Karpas-422 (cell line): ENCODE measurements around the gene RSBN1. TPM values are rescaled to one million over a fixed set of nuclear protein-coding genes. Genes with fewer than 3 reads are reported as not detected.
A peak's percentile ranks its signal among the peaks of the same experiment; 100 is the strongest.

Experiments
- DNase-seq: peaks from one replicate; pipeline ENCODE4 v3.0.0-alpha.2; 2015
- H2AFZ ChIP-seq: fragments of 200-600 bp; sonication (generic); 2 replicates; pipeline ENCODE4 v1.6.1; 2014; ENCODE audit warnings: antibody characterized with exemption, low read length, mixed read lengths
- H3K27ac ChIP-seq: fragments of 200-600 bp; sonication (generic); 2 replicates; pipeline ENCODE4 v1.5.1; 2014; ENCODE audit warnings: mild to moderate bottlenecking, low read length, moderate library complexity
- H3K27me3 ChIP-seq: fragments of 200-600 bp; sonication (generic); 2 replicates; pipeline ENCODE4 v1.6.1; 2014; ENCODE audit warnings: low read length, mixed read lengths
- H3K36me3 ChIP-seq: fragments of 200-600 bp; sonication (generic); 2 replicates; pipeline ENCODE4 v1.6.1; 2014; ENCODE audit warnings: low read length, mixed read lengths; ENCODE audit not compliant: insufficient read depth
- H3K4me1 ChIP-seq: fragments of 200-600 bp; sonication (generic); 2 replicates; pipeline ENCODE4 v1.6.1; 2014; ENCODE audit warnings: mild to moderate bottlenecking, low read length, mixed read lengths
- H3K4me2 ChIP-seq: fragments of 200-600 bp; sonication (generic); 2 replicates; pipeline ENCODE4 v1.6.1; 2014; ENCODE audit warnings: low read length, low read depth, mild to moderate bottlenecking; ENCODE audit not compliant: poor library complexity, severe bottlenecking
- H3K4me3 ChIP-seq: fragments of 200-600 bp; sonication (generic); 2 replicates; pipeline ENCODE4 v1.5.1; 2014; ENCODE audit warnings: mild to moderate bottlenecking, antibody characterized with exemption, low read length, mixed read lengths
- H3K79me2 ChIP-seq: fragments of 200-600 bp; sonication (generic); 2 replicates; pipeline ENCODE4 v1.6.1; 2014; ENCODE audit warnings: mild to moderate bottlenecking, low read length, mixed read lengths
- H3K9ac ChIP-seq: fragments of 200-600 bp; sonication (generic); 2 replicates; pipeline ENCODE4 v1.6.0; 2014; ENCODE audit warnings: low read length
- H3K9me2 ChIP-seq: fragments of 200-600 bp; sonication (generic), shearing (Covaris generic); replicated peaks from 2 replicates; pipeline ENCODE4 v1.6.0; 2014; ENCODE audit warnings: mild to moderate bottlenecking, low read length, moderate library complexity; ENCODE audit not compliant: insufficient read depth
- H3K9me3 ChIP-seq: fragments of 300-700, 200-600 bp; sonication (generic); 2 replicates; pipeline ENCODE4 v1.6.1; 2014; ENCODE audit warnings: low read length, mixed read lengths
- H4K20me1 ChIP-seq: fragments of 200-600 bp; sonication (generic); 2 replicates; pipeline ENCODE4 v1.6.1; 2014; ENCODE audit warnings: mild to moderate bottlenecking, antibody characterized with exemption, low read length, low read depth; ENCODE audit not compliant: insufficient read depth
- total RNA-seq: library from RNA; depleted of rRNA; stranded (reverse); fragments of >200 nt; shearing (Covaris generic); gene quantifications from 2 replicates; pipeline ENCODE4 v1.2.3, GENCODE V29; 2014; ENCODE audit warnings: low replicate concordance

The RSBN1 gene
- total RNA-seq, 1 experiment from 2014 or later = 23.2 TPM

DNA sequence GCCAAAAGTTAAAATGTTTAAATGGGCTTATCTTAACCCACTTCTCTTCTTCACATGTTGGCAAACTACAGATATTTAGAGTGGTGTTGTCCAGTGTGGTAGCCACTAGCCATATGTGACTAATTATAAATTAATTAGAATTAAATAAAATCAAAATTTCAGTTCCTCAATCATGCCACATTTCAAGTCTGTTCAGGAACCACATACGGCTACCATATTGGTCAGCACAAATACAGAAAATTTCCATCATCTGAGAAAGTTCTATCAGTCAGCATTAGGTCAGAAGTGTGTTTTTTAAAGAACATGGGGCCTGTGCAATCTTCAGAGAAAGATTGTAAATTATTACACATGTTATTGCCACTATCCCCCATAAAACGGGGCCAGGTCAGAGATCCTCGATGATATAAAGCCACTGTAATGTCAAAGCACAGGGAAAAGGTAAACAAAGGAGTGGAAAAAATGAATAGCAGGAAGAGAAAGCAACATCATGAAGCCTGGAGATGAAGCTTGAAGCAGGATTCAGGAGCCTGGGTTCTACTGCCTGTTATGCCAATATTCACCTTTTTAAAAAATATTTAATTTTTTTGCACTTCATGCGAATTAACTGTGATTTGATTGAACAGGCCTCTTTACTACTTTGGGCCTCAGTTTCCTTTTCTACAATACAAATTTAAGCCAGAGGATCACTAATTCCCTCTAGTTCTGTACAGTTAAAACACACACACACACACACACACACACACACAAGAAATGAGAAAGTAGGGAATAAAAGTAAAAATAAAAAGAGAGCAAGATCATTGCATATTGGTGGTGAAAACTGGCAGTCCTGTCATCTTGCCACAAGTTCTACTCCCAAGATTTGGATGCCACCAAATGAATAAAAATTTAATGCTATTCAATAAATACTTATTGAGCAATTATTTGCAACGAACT, 2.3 kb downstream of the RSBN1 start:
- peak overlapping the region; percentile 90 for H3K4me2 ChIP-seq
- H3K36me3 ChIP-seq = peaks cover 10% of the 10 kb centered on the region; the same call in 1 of the 2 replicates
- H2AFZ ChIP-seq = no peak overlapping the region
- 0 out of 2 replicates have a peak, but pooled peaks cover 2% of the 10 kb centered on the region for H4K20me1 ChIP-seq
- H3K4me3 ChIP-seq = peak overlapping the region; percentile 81
- H3K9me3 ChIP-seq = no peaks in the 10 kb centered on the region
- DNase-seq = no peak
- H3K9me2 ChIP-seq = no peaks in the 10 kb centered on the region
- H3K27ac ChIP-seq = no peak overlapping the region
- H3K9ac ChIP-seq = peak overlapping the region; percentile 89
- peaks cover 34% of the 10 kb centered on the region for H3K4me1 ChIP-seq
- no peaks in the 10 kb centered on the region for H3K27me3 ChIP-seq
- H3K79me2 ChIP-seq = peaks cover 67% of the 10 kb centered on the region

DNA sequence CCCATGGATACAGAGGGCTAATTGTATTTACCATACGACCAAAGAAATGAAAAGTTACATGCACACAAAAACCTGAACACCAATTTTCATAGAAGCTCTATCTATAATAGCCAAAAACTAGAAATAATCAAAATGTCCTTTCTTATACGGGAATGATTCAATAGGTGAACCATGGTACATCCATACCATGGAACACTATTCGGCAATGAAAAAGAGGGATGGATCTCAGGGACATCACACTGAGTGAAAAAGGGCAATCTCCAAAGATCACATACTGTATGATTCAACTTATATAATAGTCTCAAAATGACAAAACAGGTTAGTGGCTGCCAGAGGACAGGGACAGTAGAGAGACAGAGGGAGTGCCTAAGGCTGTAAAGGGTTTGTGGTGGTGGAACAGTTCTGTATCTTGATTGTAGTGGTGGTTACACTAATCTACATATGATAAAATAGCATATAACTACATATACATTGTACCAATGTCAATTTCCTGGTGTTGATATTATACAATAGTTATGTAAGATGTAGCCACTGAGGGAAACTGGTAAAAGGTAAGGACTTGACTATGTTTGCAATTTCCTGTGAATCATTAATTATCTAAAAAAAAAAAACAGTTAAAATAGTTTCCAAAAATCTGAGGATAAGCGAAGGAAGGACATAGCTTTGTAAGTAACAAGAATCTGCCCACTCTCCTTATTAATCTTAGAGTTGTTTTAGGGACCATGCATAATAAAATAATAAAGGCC, 3.7 kb downstream of the RSBN1 start:
- H2AFZ ChIP-seq = no peak overlapping the region
- H3K79me2 ChIP-seq = peaks cover 80% of the 10 kb centered on the region
- no peaks in the 10 kb centered on the region for H3K9me2 ChIP-seq
- no peaks in the 10 kb centered on the region for H3K27me3 ChIP-seq
- no peak for DNase-seq
- 0 out of 2 replicates have a peak overlapping the region, but pooled peaks have one; percentile 7 for H3K4me3 ChIP-seq
- H3K4me2 ChIP-seq = peak overlapping the region; percentile 90
- H3K27ac ChIP-seq = no peak overlapping the region
- H4K20me1 ChIP-seq = 0 out of 2 replicates have a peak, but pooled peaks cover 6% of the 10 kb centered on the region
- H3K9ac ChIP-seq = no peak overlapping the region
- peaks cover 33% of the 10 kb centered on the region for H3K4me1 ChIP-seq
- H3K9me3 ChIP-seq = no peaks in the 10 kb centered on the region
- 0 out of 2 replicates have a peak, but pooled peaks cover 5% of the 10 kb centered on the region for H3K36me3 ChIP-seq

DNA sequence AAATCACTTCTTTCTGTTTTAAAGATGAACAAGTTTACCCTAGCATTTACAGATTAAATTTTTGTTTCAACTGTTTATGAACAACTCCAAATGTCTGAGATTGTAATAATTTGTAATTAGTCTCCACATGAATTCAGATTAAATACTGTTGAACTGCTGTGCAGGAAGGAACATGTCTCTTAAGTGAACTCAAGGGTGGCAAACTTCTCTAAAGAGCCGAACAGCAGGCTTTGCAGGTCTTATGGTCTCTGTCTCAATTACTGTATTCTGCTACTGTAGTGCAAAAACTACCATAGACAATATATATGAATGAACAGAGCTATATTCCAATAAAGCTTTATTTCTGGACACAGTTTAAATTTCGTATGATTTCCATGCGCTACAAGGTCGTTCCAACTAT, 6.6 kb downstream of the RSBN1 start:
- Histone ChIP-seq H3K27me3 (no peaks in the 10 kb centered on the region), H3K36me3 (0 out of 2 replicates have a peak, but pooled peaks cover 5% of the 10 kb centered on the region), H3K4me2 (no peak overlapping the region), H3K27ac (no peak overlapping the region), H3K4me1 (peaks cover 22% of the 10 kb centered on the region), H4K20me1 (0 out of 2 replicates have a peak, but pooled peaks cover 6% of the 10 kb centered on the region), H3K9ac (no peak overlapping the region), H3K4me3 (no peak overlapping the region), H3K9me3 (no peaks in the 10 kb centered on the region), H2AFZ (no peak overlapping the region), H3K9me2 (no peaks in the 10 kb centered on the region), H3K79me2 (peaks cover 98% of the 10 kb centered on the region)
- no peak for DNase-seq

DNA sequence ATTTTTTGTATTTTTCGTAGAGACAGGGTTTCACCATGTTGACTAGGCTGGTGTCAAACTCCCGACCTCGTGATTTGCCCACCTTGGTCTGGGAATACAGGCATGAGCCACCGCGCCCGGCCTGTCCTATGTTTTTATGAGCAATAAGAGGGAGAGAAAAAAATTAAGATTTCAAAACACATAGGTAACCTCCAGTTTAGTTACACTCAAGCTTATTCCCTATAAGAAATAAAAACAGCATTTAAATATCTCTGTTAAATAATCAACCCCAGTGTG, 7.1 kb downstream of the RSBN1 start:
- no peak overlapping the region for H3K4me3 ChIP-seq
- H4K20me1 ChIP-seq = 0 out of 2 replicates have a peak, but pooled peaks cover 6% of the 10 kb centered on the region
- DNase-seq = no peak
- no peak overlapping the region for H2AFZ ChIP-seq
- 0 out of 2 replicates have a peak, but pooled peaks cover 5% of the 10 kb centered on the region for H3K36me3 ChIP-seq
- peaks cover 19% of the 10 kb centered on the region for H3K4me1 ChIP-seq
- peaks cover 98% of the 10 kb centered on the region for H3K79me2 ChIP-seq
- no peaks in the 10 kb centered on the region for H3K9me3 ChIP-seq
- H3K27me3 ChIP-seq = no peaks in the 10 kb centered on the region
- no peaks in the 10 kb centered on the region for H3K9me2 ChIP-seq
- no peak overlapping the region for H3K4me2 ChIP-seq
- H3K27ac ChIP-seq = no peak overlapping the region
- H3K9ac ChIP-seq = no peak overlapping the region

DNA sequence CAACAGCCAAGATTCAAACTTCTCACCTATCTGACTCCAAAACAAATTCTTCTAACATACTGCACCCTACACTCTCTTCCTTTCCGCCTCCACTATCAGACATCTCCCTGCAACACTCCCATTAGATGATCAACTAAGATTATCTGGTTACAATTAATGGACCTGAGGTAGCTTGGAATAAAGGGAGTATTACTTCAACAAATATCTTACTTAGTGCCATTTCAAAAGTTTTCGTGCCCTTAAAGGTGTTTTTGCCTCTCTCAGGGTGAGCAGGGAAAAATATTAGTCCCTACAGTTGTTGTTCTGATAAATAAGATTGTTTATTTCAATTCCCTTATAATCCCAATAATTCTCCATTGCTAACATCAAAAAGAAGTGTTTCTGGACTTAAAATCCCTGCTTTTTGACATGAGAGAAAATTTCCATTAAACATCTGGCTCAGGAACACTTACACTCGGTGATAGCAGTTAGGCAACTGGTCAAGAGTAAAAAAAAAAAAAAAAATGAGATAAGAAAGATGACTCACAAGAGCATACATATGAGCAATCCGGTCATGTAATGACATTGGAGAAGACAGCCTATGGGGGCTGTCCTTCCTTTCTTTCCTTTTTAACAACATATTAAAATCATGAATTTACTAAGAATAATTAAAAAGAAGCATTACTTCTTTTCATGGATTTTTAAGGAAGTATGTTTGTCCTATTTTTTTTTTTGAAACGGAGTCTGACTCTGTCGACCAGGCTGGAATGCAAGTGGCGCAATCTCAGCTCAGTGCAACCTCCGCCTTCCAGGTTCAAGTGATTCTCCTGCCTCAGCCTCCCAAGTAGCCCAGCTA, 7.6 kb downstream of the RSBN1 start:
- Histone ChIP-seq H2AFZ (no peak overlapping the region), H4K20me1 (0 out of 2 replicates have a peak, but pooled peaks cover 6% of the 10 kb centered on the region), H3K4me1 (peaks cover 13% of the 10 kb centered on the region), H3K79me2 (peaks cover 98% of the 10 kb centered on the region), H3K9ac (no peak overlapping the region), H3K9me2 (no peaks in the 10 kb centered on the region), H3K36me3 (0 out of 2 replicates have a peak, but pooled peaks cover 5% of the 10 kb centered on the region), H3K27me3 (no peaks in the 10 kb centered on the region), H3K4me2 (no peak overlapping the region), H3K27ac (no peak overlapping the region), H3K9me3 (no peaks in the 10 kb centered on the region), H3K4me3 (no peak overlapping the region)
- no peak for DNase-seq

DNA sequence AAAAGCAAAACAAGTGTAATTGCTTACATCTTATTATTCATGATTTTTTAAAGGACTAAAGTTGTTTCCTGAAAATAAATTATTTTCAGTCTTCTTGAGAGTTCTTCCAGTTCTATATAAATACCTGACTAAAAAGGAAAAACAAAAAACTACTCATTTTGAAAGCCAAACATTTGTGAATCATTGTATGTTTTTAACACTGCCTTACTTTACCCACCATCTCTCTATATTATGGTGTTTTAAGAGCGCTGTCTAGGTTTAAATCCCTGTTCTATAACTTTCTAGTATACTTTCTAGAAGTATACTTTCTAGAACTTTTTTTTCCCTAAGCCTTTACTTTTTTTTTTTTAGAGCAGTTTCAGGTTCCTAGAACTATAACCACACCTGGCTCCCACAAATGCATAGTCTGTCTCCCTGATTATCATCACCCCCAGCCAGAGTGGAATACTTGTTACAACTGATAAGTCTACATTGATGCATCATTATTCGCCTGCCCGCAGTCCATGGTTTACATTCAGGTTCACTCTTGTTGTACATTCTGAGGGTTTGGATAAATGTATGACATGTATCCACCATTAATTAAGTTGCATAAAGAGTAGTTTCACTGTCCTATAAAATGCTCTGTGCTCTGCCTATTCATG, 9.8 kb downstream of the RSBN1 start:
- H3K9me3 ChIP-seq = no peaks in the 10 kb centered on the region

DNA sequence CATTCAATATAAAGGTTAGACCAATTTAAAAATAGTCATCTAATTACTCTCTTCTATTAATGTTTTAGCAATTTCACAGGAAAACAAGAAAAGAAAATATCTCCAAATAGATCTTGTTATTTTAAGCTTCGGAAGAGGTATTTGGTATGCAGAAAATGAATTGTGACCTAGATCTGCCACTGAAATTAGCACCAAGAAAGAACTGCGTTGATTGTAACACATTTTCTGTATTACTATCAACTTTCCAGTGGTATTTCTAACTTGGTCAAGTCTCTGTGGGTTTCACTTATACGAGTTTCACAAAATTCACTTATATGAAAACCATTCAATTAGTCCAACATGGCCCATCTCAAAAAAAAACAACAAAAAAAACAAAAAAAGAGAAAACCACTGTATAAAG, 11.8 kb downstream of the RSBN1 start:
- H3K9me2 ChIP-seq = no peaks in the 10 kb centered on the region
- 0 out of 2 replicates have a peak, but pooled peaks cover 6% of the 10 kb centered on the region for H4K20me1 ChIP-seq
- H3K36me3 ChIP-seq = peaks cover 13% of the 10 kb centered on the region; the same call in 1 of the 2 replicates
- DNase-seq = no peak
- H3K9me3 ChIP-seq = no peaks in the 10 kb centered on the region
- H3K27ac ChIP-seq = no peak overlapping the region
- no peak overlapping the region for H3K4me2 ChIP-seq
- H3K9ac ChIP-seq = no peak overlapping the region
- peaks cover 91% of the 10 kb centered on the region for H3K79me2 ChIP-seq
- H3K27me3 ChIP-seq = no peaks in the 10 kb centered on the region
- H3K4me1 ChIP-seq = peaks cover 17% of the 10 kb centered on the region
- no peak overlapping the region for H2AFZ ChIP-seq
- H3K4me3 ChIP-seq = no peak overlapping the region

More for the DNA sequence above, 9.8 kb downstream of the RSBN1 start:
- Histone ChIP-seq H3K9ac (no peak overlapping the region), H3K4me2 (no peak overlapping the region), H3K36me3 (peaks cover 4% of the 10 kb centered on the region; the same call in 1 of the 2 replicates), H3K9me2 (no peaks in the 10 kb centered on the region), H4K20me1 (0 out of 2 replicates have a peak, but pooled peaks cover 6% of the 10 kb centered on the region), H2AFZ (no peak overlapping the region), H3K79me2 (peaks cover 97% of the 10 kb centered on the region), H3K27me3 (no peaks in the 10 kb centered on the region), H3K4me3 (no peak overlapping the region), H3K4me1 (peaks cover 16% of the 10 kb centered on the region), H3K27ac (no peak overlapping the region)
- DNase-seq = no peak
